GM13977 (cell line): ENCODE measurements around the gene PARVB.

Experiments
- DNase-seq: peaks from one replicate; pipeline ENCODE4 v3.0.0; 2012; ENCODE audit warnings: low spot score
- CTCF ChIP-seq: IDR thresholded peaks from 2 replicates; pipeline ENCODE4 v1.5.1; 2012; ENCODE audit warnings: mild to moderate bottlenecking, control low read depth; ENCODE audit not compliant: insufficient read depth; ENCODE audit errors: extremely low read depth, missing control alignments
- in situ Hi-C: fragments of 300-500 bp; cut with MboI; formaldehyde crosslinking; loops from one replicate; pipeline ENCODE4 v1.12.0; 2022; ENCODE audit warnings: low sequenced_read_pairs, low pct_unique_long_range_greater_than_20kb, mixed read lengths, inconsistent platforms; ENCODE audit not compliant: unreplicated experiment

The PARVB gene

GRCh38 chr22:44188986-44189630 is 165.0 kb downstream of the PARVB start:
- no peak for TF ChIP-seq CTCF
- no peak for DNase-seq
- in situ Hi-C loops: no loop called here

GRCh38 chr22:44190381-44190976 is 166.4 kb downstream of the PARVB start:
- no peak for TF ChIP-seq CTCF
- in situ Hi-C loops: no loop called here
- DNase-seq: no peak

- in situ Hi-C loops: no loop called here
- DNase-seq: peak; percentile 69
- TF ChIP-seq CTCF: no peak
Measured at GRCh38 chr22:44191036-44191454, 166.9 kb downstream of the PARVB start.

- no peak for TF ChIP-seq CTCF
- DNase-seq: no peak
- in situ Hi-C loops: no loop called here
Measured at GRCh38 chr22:44192098-44192815, 168.2 kb downstream of the PARVB start.

GRCh38 chr22:44192816-44193534 is 168.9 kb downstream of the PARVB start:
- in situ Hi-C loops: no loop called here
- no peak for TF ChIP-seq CTCF
- DNase-seq: no peak

- DNase-seq: no peak
- no peak for TF ChIP-seq CTCF
- in situ Hi-C loops: no loop called here
Measured at GRCh38 chr22:44193535-44193891, 169.4 kb downstream of the PARVB start.
